NCI-H524 (cell line): ENCODE results near the gene RBM28.
"Not testable (repeated sequence)": the region's sequence is repeated elsewhere in the genome, so short reads cannot be mapped to it uniquely, and the experiment has no call there.

Experiments used
- DNase-seq, 2 experiments: peaks; one replicate each; lab custom pipeline; 2025; lab: John Stamatoyannopoulos, UW

Gene RBM28

GRCh38 chr7:128287556-128287955 is 56.2 kb downstream of the RBM28 start:
- DNase-seq, result no peak

- DNase-seq, result no peak
Measured at GRCh38 chr7:128284102-128284501, 59.6 kb downstream of the RBM28 start.

GRCh38 chr7:128281605-128282380 is 61.9 kb downstream of the RBM28 start:
- DNase-seq, result no peak

DNA sequence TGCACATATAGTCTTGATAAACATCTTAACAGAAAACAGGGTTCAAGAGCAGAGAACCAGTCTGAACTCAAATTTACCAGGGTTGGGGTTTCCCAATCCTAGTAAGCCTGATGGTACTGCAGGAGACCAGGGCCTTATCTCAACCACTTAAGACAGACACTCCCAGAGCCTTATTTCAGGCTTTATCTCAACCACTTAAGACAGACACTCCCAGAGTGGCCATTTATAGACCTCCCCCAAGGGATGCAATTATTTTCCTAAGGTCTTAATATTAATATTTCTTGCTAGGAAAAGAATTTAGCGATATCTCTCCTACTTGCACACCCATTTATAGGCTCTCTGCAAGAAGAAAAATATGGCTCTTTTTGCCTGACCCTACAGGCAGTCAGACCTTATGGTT is 63.3 kb downstream of the RBM28 start:
- not testable (repeated sequence) for DNase-seq

- no peak for DNase-seq
Measured at GRCh38 chr7:128279124-128279713, 64.5 kb downstream of the RBM28 start.

DNA sequence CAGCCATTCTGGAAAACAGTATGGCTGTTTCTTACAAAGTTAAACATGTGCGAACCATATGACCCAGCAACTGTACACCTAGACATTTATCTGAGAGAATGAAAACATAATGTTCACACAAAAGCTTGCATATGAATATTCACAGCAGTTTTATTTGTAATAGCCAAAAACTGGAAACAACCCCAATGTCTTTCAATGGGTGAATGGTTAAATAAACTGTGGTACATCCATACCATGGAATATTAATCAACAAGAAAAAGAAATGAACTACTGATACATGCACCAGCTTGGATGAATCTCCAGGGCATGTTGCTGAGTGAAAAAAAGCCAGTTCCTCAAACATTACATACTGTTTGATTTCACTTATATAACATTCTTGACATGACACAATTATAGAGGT is 65.3 kb downstream of the RBM28 start:
- DNase-seq, result no peak

GRCh38 chr7:128275681-128276080 is 68.0 kb downstream of the RBM28 start:
- DNase-seq, result no peak

GRCh38 chr7:128274884-128275603 is 68.7 kb downstream of the RBM28 start:
- DNase-seq, result no peak

DNA sequence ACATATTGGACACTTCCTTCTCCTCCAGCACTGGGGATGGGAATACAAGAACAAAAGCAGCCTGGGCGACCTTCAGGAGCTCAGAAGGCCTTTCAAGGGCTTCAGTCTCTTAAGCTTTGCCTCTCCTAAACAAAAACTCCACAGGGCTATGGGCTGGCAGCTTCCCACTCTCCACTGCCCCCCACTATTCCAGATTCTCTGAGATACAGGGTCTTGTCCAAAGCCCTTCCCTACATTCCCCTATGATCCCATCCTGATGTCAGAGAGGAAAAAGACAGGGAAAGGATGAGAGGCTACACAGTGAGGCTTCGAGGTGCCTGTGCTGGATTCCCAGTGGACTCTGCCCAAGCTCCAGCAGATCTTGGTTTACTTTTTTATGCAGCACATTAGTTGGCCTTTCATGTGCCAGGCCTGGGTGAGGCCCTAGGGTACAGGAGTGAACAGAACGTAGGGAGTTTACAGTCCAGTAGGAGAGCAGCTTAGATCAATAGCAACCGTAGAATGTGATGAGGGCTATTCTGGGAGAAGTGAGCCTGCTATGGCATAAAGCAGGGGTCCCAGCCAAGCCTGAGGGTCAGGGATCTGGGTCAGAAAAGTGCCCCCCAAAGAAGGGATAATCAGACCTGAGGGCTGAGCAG is 69.3 kb downstream of the RBM28 start:
- DNase-seq, result no peak

- no peak for DNase-seq
Measured at GRCh38 chr7:128271942-128272481, 71.7 kb downstream of the RBM28 start.

DNA sequence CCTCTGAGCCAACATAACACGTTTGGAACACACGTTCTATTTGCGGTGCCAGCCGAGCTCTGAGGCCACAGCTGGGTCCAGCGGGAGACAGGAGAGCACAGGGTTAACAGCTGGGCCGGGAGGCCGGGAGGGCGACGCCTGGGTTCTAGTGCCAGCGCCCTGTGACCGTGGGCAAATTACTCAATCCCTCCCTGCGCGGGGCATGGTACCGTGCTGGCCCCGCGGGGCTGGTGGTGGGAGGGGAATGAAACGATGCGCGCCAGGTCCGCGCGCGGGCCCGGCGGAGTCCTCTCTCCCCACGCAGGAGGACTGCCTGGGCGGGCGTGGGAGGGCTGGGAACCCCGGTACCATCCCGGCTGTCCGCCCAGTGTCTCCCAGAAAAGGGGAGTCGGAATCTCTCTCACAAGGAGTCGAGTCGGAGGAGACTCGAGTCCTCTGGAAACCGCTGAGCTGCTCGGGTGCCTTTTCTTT is 72.2 kb downstream of the RBM28 start:
- DNase-seq, result no peak

DNA sequence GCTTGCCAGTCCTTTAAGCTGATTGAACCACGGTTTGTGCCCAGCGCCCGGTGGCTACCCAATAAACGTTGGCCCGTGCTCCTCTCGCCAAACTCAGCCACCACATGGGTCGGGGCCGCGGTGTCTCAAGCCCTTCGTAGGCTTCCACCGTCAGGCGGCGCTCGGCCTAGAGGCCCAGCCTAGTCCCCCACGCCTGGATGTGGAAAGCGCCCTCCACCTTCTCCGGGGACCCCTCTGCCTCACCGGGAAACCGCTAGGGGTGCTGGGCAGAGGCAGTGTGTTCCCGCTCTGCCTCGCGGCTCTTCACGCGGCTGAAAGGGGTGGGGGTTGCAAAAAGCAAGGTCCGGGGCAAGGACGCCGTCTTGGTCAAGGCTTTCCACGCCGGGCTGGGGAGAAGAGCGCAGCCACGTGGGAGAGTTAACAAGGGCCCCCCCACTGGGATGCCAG is 72.9 kb downstream of the RBM28 start:
- no peak for DNase-seq

GRCh38 chr7:128268233-128268632 is 75.5 kb downstream of the RBM28 start:
- peak in 1 of 2 experiments; percentile 13 for DNase-seq

DNA sequence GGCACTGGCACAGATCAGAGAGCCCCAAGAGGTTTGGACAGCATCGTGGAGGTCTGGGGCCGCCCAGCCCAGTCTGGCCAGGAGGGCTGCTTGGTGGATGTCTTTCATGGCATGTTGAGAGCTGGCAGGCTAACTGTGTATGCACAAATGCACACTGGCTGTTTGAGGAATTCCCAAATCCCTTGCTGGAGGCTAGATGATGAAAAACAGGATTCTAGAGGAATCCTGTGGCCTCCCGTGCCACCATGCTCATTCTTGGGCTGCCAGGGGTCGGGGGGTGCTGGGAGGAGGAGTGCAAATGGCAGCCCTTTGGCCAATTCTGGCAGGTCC is 76.1 kb downstream of the RBM28 start:
- DNase-seq, result no peak

GRCh38 chr7:128266883-128267594 is 76.7 kb downstream of the RBM28 start:
- peak; percentile 86 to 93 for DNase-seq

GRCh38 chr7:128266529-128266882 is 77.2 kb downstream of the RBM28 start:
- no peak for DNase-seq

GRCh38 chr7:128265906-128266300 is 77.8 kb downstream of the RBM28 start:
- no peak for DNase-seq

DNA sequence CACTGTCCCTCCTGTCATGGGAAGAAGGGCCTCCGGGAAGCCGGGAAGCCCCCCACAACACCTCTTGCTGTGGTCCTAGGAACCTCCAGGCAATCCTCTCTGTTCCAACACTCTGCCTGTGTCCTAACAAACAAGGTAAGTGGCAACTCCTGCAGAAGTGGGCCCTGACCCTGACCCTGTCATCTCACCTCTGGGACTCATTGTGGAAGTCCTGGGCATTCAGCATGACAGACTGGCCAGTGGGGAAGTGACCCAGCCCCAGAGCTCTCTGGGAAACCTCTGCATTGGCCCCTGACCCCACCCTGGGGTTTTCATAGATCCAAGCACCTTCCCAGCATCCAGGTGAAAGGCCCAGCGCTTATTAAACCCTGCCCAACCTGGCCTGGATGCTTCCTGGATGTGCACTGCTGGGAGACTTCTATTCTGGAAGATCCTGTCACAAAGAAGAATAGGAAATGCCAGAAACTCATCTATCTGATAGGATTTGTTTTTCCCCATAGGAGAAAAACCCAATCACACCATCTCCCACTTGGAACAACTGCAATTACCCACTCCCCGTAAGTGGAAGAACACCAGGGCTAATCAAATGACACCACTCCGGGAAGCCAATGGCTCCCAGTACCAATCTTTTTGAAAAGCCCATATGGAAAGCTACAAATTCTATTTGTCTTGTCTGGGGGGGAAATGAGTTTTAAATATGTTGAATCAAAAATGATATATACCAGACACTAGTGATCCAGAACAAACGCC is 78.4 kb downstream of the RBM28 start:
- no peak for DNase-seq

DNA sequence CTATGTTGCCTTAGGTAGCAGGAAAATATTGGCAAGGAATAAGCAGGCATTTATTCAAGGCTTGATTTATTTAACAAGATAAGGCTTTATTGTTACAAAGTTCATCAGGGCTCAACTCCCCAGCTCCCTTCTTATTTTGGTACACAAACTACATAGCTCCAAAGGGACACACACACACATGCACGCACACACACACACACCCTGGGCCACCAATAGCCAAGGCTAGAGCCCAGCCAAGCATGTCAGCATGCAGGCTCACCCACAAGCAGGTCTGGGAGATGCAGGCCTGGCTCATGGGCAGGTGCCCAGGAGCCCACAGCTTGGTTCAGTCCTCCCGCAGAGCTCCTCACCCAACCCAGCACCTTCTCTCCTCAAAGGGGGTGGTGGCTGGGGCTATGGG is 79.2 kb downstream of the RBM28 start:
- DNase-seq, result no peak

GRCh38 chr7:128263420-128263819 is 80.3 kb downstream of the RBM28 start:
- DNase-seq, result no peak
